HG03378 (cell line): ENCODE measurements around the gene ZBTB46.
"Not testable (repeated sequence)": the region's sequence is repeated elsewhere in the genome, so short reads cannot be mapped to it uniquely, and the experiment has no call there.

Source experiments
- ATAC-seq: cut with Tn5 transposase; IDR thresholded peaks from one replicate; pipeline ENCODE4 v1.9.1; 2021; ENCODE audit warnings: mild to moderate bottlenecking, moderate library complexity; ENCODE audit not compliant: unreplicated experiment

ZBTB46 gene

DNA sequence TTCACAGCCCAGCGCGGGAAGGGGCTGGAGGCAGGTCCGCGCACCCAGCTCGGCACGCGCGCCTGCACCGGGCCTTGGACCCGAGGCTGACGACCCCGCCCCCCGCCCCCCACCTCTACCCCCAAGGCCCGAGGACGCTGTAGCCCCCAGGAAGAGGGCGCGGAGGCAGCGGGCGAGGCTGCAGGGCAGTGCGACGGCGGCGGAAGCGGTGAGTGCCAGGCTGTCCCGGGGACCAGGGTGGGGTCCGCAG lies 93.4 kb downstream of the ZBTB46 start:
- no peak for ATAC-seq

DNA sequence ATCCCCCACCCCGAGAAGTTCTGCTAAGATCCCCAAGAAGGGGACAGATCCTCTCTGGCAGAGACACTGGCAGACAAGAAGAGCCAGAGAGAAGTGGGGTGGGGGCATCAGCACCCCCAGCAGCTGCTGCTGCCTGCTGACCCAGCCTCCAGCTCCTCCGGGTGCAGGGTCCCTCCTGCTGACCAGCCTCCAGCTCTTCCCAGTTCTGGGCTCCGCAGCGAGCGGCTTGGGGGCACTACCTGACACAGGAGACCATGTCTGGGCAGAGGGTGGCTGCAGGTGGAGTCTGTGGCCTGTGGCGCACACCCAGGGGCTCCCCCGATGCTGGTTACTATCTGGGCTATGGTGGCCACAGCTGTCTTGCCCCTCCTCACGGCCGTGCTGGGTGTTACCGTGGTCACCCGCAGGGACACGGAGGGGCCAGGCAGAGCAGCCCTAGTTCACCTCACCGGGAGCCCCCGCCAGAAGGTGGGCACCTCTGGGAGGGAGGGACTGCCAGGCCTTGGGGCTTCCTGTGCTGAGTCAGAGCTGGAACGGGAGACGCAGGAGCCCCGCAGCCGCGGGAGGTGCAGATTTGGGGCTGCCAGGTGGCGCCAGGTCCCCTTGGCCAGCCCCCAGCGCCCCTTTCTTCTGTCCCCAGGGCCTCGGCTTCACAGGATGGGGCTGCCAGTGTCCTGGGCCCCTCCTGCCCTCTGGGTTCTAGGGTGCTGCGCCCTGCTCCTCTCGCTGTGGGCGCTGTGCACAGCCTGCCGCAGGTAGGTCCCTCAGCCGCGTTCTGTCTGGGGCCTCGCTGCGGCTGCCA lies 94.0 kb downstream of the ZBTB46 start:
- ATAC-seq, result no peak

DNA sequence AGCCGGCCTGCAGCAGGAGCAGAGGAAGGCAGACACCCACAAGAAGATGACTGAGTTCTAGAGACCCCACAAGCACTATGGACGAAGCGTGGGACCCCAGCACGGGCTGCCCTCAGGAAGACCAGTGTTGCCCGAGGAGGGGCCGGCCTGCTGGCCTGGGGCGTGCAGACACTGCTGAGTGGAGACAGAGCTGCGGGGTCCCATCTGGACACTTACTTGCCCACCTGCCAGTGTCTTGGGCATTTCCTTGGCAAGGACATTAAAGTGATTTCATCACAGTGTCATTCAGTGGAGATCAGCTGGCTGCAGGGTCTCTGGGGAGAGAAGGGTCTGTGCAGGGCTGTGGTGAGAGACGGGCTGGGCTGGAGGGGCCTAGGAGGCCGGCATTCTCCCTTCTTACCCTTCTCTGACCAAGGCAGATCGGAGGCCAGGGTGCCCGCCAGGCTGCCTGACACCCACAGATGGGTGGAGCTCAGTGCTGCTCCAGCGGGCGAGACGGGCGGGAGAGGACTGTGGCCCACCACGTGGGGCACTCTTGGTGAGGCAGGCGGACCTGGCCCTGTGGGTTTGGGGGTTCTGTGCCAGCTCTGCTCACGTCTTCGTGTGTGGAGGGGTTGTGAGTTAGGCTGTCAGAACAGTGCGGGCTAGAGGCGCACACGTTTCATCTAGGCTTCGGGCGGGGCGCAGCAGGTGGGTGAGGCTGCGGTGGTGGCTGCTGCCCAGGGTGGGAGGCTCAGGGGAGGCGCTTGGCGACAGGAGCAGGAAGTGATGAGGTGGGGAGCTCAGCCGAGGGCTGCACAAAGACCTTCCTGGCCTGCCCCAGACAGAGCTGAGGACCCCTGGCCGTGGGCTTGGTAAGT lies 95.0 kb downstream of the ZBTB46 start, which contains the start of gene LIME1:
LIME1 (plus strand) TSS at position 806 of the 860 bp plus-strand sequence. CDS start 886 bp downstream, outside the sequence.
- ATAC-seq, result no peak

DNA sequence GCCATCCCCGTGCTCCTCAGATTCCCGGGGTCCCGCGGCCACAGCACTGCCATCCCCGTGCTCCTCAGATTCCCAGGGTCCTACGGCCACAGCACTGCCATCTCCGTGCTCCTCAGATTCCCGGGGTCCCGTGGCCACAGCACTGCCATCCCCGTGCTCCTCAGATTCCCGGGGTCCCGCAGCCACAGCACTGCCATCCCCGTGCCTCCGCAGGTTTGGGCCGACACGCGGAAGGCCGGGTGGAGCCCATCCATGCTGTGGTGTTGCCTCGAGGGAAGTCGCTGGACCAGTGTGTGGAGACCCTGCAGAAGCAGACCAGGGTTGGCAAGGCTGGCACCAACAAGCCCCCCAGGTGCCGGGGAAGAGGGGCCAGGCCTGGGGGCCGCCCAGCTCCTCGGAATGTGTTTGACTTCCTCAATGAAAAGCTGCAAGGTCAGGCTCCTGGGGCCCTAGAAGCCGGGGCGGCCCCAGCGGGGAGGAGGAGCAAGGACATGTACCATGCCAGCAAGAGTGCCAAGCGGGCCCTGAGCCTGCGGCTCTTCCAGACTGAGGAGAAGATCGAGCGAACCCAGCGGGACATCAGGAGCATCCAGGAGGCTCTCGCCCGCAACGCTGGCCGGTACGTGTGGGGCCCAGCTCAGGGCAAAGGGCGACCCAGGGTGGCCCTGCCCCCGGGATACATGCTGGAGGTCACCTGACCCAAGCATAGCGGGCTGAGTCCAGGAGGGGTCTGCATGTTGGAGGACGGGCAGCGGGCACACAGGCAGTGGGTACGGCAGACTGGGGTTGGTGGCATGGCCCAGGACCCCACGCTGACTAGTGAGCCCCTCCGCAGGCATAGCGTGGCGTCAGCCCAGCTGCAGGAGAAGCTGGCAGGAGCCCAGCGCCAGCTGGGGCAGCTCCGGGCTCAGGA lies 95.9 kb downstream of the ZBTB46 start:
- ATAC-seq, result no peak

DNA sequence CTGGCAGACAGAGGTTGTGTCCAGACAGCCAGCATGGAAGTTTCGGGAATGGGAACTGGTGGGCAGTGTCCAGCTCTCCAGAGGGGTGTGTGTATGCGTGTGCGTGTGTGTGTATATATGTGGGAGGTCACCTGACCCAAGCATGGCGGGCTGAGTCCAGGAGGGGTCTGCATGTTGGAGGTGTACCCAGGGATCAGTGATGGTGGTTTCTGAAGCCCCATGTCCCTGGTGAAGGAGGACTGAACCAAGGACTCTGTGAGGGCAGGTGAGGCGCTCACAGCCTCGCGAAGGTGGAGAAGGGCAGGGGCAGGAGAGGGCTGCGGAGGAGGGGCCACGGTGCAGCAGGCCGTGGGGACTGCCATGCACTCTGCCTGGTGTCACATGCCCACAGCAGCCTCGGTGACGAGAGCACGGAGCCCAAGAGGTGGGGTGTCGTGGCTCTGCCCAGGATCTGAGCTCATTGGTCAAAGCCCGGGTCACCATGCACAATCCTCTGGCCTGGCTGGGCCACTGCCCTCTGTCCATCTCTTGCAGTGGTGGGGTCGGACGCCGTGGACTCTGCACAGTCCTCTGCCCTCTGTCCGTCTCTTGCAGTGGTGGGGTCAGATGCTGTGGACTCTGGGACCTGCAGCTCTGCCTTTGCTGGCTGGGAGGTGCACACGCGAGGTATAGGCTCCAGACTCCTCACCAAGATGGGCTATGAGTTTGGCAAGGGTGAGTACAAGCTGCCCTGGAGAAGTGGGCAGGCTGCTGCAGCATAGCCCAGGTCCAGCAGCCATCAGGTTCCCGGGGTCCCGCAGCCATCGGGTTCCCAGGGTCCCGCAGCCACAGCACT lies 96.7 kb downstream of the ZBTB46 start:
- ATAC-seq, result no peak

DNA sequence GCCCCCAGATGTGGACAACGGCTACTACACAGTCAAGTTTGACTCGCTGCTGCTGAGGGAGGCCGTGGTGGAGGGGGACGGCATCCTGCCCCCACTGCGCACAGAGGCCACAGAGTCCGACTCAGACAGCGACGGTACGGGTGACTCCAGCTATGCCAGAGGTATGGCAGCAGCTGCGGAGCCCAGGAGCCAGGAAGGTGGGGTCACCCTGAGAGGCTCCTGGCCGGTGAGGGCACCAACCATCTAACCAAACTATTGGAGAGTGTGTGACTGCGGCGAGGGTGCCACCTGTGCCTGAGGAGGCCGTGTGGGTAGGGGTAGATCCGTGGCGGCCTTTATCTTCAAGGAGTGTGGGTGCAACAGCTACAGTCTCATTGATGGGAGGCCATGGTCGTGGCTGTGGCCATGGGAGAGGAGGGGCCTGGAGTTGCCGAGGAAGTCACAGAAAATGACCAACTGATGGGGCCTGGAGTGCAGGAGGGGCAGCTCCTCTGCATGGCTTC lies 97.4 kb downstream of the ZBTB46 start:
- no peak for ATAC-seq

DNA sequence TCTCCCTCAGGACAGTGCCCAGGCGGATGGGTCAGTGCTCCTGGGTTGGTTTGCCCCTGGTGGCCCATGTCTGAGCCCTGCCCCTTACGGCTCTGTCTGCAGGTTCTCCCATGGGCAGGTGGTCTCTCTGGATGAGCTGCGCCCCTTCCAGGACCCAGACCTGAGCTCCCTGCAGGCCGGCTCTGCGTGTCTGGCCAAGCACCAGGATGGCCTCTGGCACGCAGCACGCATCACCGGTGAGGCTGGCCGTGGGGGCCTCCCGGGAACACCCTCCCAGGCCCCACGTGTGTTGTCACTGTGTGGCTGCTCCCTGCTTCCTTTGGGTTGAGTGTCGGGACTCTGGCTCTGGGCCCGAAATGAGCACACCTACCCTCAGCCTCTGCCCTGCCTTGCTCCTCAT lies 97.9 kb downstream of the ZBTB46 start:
- no peak for ATAC-seq

DNA sequence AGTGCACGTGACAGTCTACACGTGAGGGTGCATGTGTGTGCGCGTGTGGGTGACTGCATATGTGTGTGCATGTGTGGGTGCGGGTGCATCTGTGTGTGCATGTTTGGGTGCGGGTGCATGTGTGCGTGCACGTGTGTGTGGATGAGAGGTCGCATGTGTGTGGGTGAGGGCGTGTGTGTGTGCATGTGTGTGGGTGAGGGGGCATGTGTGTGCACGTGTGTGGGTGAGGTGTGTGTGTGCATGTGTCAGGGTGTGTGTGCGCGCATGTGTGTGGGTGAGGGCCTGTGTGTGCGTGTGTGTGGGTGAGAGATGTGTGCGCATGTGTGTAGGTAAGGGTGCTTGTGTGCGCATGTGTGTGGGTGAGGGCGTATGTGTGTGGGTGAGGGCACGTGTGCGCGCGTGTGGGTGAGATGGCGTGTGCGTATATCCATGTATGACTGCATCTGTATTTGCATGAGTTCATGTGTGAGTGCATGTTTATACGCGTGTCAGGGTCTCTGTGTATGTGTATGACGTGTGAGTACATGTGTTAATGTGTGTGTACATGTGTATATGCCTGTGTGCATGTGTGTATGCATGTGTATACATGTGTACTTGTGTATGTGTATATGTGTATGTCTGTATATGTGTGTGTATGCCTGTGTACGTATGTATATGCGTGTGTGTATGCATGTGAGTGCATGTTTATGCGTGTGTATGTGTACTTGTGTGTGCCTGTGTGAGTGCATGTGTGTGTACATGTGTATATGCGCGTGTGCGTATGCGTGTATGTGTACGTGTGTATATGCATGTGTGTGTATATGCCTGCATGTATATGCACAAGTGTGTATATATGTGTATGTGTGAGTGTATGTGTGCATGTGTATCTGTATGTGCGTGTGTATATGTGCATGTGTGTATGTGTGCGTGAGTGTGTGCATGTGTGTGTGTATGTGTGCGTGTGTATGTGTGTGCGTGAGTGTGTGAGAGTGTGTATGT lies 98.7 kb downstream of the ZBTB46 start:
- ATAC-seq, result no peak

DNA sequence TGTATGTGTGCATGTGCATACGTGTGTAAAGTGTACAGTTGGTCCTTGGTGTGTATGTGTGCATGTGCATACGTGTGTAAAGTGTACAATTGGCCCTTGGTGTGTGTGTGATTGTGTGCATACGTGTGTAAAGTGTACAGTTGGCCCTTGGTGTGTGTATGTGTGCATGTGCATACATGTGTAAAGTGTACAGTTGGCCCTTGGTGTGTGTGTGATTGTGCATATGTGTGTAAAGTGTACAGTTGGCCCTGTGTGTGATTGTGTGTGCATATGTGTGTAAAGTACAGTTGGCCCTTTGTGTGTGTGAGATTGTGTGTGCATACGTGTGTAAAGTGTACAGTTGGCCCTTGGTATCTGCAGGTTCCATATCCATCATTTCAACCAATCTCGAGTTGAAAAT lies 99.7 kb downstream of the ZBTB46 start:
- ATAC-seq, result no peak

DNA sequence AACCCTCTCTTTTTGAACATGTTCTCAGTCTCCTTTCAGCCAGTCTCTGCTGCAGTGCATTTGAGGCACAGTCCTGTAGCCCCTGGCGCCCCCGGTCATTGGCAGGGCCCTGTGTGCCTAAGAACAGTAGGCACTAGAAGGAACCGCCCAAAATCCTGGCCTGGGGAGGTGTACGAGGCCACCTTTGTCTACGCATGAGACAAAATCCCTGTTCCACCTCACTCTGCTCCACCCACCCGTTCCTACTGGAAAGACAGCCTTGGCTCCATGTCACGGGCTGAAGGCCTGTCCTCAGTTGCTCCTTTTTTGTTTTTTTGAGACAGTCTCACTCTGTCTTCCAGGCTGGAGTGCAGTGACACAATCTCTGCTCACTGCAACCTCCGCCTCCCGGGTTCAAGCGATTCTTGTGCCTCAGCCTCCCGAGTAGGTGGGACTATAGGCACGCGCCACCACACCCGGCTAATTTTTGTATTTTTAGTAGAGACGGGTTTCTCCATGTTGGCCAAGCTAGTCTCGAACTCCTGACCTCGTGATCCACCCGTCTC lies 100.8 kb downstream of the ZBTB46 start:
- not testable (repeated sequence) for ATAC-seq

DNA sequence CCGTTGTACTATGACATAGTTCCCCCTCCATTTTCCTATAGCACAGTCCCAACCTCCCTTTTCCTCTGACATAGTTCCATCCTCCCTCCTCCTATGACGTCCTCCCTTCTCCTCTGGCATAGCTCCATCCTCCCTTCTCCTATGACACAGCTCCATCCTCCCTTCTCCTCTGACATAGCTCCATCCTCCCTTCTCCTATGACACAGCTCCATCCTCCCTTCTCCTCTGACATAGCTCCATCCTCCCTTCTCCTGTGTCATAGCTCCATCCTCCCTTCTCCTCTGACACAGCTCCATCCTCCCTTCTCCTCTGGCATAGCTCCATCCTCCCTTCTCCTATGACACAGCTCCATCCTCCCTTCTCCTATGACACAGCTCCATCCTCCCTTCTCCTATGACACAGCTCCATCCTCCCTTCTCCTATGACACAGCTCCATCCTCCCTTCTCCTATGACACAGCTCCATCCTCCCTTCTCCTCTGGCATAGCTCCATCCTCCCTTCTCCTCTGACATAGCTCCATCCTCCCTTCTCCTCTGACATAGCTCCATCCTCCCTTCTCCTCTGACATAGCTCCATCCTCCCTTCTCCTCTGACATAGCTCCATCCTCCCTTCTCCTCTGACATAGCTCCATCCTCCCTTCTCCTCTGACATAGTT lies 108.0 kb downstream of the ZBTB46 start:
- not testable (repeated sequence) for ATAC-seq

DNA sequence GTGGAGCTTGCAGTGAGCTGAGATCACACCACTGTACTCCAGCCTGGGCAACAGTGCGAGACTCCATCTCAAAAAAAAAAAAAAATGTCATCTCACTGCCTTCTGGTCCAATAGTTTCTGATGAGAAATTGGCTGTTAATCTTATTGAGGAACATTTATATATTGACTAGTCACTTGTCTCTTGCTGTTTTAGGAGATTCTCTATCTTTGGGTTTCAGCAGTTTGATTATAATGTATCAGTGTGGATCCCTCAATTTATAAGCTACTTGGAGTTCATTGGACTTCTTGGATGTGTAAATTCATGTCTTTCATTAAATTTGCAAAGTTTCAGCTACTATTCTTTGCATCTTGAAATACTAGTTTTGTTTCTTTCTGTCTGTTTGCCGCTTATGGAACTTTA lies 112.1 kb downstream of the ZBTB46 start:
- ATAC-seq, result no peak

DNA sequence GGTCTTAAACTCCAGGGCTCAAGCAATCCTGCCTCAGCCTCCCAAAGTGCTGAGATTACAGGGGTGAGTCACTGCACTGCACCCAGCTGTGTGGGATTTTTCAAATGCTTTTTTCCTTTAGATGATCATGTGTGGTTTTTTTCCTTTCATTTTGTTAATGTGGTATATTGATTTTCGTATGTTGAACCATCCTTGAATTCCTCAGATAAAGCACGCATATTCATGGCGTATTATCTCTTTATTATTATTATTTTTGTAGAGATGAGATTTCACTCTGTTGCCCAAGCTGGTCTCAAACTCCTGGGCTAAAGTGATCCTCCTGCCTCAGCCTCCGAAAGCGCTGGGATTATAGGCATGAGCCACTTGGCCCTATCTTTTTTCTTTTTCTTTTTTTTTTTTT lies 116.2 kb downstream of the ZBTB46 start:
- ATAC-seq, result no peak

DNA sequence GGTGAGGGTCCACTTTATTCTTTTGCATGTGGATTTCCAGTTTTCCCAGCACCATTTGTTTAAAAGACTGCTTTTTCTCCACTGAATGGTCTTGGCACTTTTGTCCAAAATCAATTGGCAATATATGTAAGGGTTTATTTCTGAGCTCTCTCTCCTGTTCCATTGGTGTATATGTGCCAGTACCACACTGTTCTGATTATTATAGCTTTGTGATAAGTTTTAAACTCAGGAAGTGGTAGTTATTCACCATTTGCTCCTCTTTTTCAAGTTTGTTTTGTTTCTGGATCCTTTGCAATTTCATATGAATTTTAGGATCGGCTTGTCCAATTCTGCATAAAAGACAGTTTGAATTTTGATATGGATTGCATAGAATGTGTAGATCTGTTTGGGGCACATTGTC lies 118.9 kb downstream of the ZBTB46 start:
- ATAC-seq, result no peak

DNA sequence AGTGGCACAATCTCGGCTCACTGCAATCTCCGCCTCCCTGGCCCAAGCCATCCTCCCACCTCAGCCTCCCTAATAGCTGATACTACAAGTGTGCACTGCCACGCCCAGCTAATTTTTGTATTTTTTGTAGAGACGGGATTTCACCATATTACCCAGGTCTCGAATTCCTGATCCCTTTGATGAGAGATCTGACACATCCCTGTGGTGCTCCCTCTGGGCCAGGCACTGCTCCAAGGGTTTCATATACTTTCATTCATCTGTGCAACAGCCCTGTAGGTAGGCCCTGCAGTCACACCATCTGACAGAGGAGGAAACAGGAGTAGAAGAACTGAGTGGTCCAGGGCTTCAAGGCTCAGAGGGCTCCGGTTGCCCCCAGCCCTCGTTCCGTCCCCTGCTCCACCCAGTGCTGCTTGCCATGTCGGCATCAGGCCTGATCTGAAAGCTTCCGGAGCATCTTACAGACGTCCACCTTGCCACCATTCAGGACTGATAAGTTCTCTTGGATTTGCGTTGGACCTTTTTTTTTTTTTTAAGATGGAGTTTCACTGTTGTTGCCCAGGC lies 119.9 kb downstream of the ZBTB46 start:
- no peak for ATAC-seq

DNA sequence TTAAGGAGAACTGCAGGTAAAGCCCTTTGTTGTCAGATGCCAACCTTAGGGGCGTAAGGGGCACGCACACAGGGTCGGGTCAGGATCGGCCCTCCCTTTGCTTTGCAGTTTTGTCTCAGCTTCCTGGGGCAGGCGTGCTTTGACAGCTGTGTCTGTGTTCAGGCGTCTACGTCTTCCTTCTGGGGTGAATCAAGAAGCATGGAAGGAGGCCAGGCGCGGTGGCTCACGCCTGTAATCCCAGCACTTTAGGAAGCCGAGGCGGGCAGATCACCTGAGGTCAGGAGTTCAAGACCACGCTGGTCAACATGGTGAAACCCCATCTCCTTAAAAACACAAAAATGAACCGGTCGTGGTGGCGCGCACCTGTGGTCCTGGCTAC lies 121.9 kb downstream of the ZBTB46 start:
- ATAC-seq, result no peak

DNA sequence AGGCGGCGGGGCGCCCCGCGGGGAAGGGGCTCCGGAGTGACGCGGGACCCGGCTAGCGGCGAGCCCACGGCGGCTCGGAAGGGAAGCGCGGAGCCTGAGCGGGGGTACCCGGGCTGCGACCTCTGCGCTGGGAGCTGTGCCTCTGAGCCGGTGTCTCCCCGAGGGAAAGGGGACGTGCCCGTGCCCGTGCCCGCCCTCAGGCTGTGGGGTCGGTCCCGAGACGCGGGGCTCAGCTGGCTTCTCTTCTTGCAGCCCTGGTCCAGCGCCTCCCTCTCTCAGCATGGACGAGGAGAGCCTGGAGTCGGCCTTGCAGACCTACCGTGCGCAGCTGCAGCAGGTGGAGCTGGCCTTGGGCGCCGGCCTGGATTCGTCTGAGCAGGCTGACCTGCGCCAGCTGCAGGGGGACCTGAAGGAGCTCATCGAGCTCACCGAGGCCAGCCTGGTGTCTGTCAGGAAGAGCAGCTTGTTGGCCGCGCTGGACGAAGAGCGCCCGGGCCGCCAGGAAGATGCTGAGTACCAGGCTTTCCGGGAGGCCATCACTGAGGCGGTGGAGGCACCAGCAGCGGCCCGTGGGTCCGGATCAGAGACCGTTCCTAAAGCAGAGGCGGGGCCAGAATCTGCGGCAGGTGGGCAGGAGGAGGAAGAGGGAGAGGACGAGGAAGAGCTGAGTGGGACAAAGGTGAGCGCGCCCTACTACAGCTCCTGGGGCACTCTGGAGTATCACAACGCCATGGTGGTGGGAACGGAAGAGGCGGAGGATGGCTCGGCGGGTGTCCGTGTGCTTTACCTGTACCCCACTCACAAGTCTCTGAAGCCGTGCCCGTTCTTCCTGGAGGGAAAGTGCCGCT lies 122.5 kb downstream of the ZBTB46 start:
- no peak for ATAC-seq
